ENCODE results near the gene CPN2. TPM values are rescaled to one million over a fixed set of nuclear protein-coding genes. Genes with fewer than 3 reads are reported as not detected.

Gene CPN2
- total RNA-seq, 1 experiment from 2014 or later: 0.09 TPM

- TF ChIP-seq, protein P1, sequence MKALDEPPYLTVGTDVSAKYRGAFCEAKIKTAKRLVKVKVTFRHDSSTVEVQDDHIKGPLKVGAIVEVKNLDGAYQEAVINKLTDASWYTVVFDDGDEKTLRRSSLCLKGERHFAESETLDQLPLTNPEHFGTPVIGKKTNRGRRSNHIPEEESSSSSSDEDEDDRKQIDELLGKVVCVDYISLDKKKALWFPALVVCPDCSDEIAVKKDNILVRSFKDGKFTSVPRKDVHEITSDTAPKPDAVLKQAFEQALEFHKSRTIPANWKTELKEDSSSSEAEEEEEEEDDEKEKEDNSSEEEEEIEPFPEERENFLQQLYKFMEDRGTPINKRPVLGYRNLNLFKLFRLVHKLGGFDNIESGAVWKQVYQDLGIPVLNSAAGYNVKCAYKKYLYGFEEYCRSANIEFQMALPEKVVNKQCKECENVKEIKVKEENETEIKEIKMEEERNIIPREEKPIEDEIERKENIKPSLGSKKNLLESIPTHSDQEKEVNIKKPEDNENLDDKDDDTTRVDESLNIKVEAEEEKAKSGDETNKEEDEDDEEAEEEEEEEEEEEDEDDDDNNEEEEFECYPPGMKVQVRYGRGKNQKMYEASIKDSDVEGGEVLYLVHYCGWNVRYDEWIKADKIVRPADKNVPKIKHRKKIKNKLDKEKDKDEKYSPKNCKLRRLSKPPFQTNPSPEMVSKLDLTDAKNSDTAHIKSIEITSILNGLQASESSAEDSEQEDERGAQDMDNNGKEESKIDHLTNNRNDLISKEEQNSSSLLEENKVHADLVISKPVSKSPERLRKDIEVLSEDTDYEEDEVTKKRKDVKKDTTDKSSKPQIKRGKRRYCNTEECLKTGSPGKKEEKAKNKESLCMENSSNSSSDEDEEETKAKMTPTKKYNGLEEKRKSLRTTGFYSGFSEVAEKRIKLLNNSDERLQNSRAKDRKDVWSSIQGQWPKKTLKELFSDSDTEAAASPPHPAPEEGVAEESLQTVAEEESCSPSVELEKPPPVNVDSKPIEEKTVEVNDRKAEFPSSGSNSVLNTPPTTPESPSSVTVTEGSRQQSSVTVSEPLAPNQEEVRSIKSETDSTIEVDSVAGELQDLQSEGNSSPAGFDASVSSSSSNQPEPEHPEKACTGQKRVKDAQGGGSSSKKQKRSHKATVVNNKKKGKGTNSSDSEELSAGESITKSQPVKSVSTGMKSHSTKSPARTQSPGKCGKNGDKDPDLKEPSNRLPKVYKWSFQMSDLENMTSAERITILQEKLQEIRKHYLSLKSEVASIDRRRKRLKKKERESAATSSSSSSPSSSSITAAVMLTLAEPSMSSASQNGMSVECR (CRISPR knock-in tag; IDR thresholded peaks at IDR 0.05; ENCODE audit: borderline replicate concordance): no peak
- TF ChIP-seq AR (CRISPR knock-in tag; IDR thresholded peaks at IDR 0.05): no peak
These were observed 24.2 kb downstream of the CPN2 start (continued) for GRCh38 chr3:194326968-194327217.

GRCh38 chr3:194326192-194326967, 24.7 kb downstream of the CPN2 start:
- TF ChIP-seq PRRX2 (CRISPR knock-in tag; IDR thresholded peaks at IDR 0.05) (no peak), NFE2L1 (CRISPR knock-in tag; IDR thresholded peaks at IDR 0.05) (peak; percentile 42), TCF7 (CRISPR knock-in tag; IDR thresholded peaks at IDR 0.05; ENCODE audit: low read depth) (0 out of 2 replicates have a peak, but pooled peaks have one; percentile 48), ZNF416 (CRISPR knock-in tag; IDR thresholded peaks at IDR 0.05) (no peak), ZNF671 (CRISPR knock-in tag; IDR thresholded peaks at IDR 0.05) (peak; percentile 8; the same call in 1 of the 2 replicates), NR2C2 (CRISPR knock-in tag; IDR thresholded peaks at IDR 0.05) (no peak)
- no peak overlapping the region for H3K27ac Mint-ChIP-seq
- H3K36me3 Mint-ChIP-seq: no peaks in the 10 kb centered on the region; the same call in 1 of the 2 replicates
- POLR2A ChIA-PET: no interaction called here
- no peak for DNase-seq (ENCODE audit: low spot score)
- peaks cover 8% of the 10 kb centered on the region; the same call in 1 of the 2 replicates for H3K9me3 Mint-ChIP-seq
- CTCF ChIA-PET: interaction anchor here (1.2 kb wide), 1 partner anchor 10 kb away, joined by 7 read pairs; no protein-coding TSS in a partner anchor
- ATAC-seq: no peak
- H3K4me1 Mint-ChIP-seq: peaks cover 16% of the 10 kb centered on the region
- no peak overlapping the region for H3K4me3 Mint-ChIP-seq
- H3K27me3 Mint-ChIP-seq (ENCODE audit: low read depth): peaks cover 5% of the 10 kb centered on the region

DNA sequence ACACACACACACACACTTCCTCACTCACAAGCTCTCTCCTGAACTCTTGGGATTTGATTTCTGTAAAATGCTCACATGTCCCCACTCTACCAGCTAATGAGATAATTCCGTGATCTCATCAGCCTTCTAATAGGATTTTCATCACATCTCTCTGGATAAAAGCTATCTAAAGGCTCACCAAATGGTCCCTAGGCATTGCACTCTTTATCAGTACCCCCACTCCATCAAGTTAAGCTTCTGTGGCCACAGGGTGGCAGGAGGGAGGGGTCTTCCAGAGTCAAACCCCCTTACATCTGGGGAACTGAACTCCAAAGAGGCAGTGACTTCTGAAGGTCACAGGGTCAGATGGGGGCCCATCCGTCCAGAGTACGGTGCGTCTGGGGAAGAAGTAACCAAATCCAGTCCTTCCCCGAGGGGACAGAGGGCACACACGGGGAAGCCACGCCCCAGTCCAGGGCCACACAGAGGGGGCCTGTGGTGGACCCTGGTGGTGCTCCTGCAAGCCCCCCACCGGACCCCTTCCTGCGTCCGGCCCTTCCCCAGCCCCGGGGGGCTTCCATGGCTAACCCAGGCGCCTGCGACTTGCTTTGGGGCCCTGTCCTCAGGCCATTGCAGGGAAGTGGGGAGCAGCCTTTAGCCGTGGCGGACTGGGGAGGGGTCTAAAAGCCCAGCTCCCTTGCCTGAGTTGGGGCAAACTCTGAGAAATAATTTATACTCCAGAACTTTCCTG, 25.5 kb downstream of the CPN2 start:
- CTCF ChIA-PET: interaction anchor here (1.2 kb wide), 1 partner anchor 10 kb away, joined by 7 read pairs; no protein-coding TSS in a partner anchor
- TF ChIP-seq EMX1 (CRISPR knock-in tag; IDR thresholded peaks at IDR 0.05) (no peak), ZBTB21 (CRISPR knock-in tag; IDR thresholded peaks at IDR 0.05; ENCODE audit: borderline replicate concordance) (no peak), MLX (CRISPR knock-in tag; IDR thresholded peaks at IDR 0.05) (no peak), OVOL2 (CRISPR knock-in tag; IDR thresholded peaks at IDR 0.05; ENCODE audit: borderline replicate concordance) (no peak), SMAD4 (CRISPR knock-in tag; IDR thresholded peaks at IDR 0.05) (no peak), FOXJ3 (CRISPR knock-in tag; IDR thresholded peaks at IDR 0.05; ENCODE audit: borderline replicate concordance) (no peak), GABPB1 (CRISPR knock-in tag; IDR thresholded peaks at IDR 0.05) (no peak), FOXP1 (CRISPR knock-in tag; IDR thresholded peaks at IDR 0.05; ENCODE audit: borderline replicate concordance) (no peak), TEAD1 (CRISPR knock-in tag; IDR thresholded peaks at IDR 0.05) (no peak), NFYB (CRISPR knock-in tag; conservative IDR thresholded peaks at IDR 0.05; ENCODE audit: low read depth) (no peak), CTCF (IDR thresholded peaks at IDR 0.05) (no peak), E2F1 (CRISPR knock-in tag; IDR thresholded peaks at IDR 0.05) (no peak)

More for the DNA sequence above, 25.5 kb downstream of the CPN2 start:
- H3K4me1 Mint-ChIP-seq: peaks cover 13% of the 10 kb centered on the region
- no peak overlapping the region for H3K4me3 Mint-ChIP-seq
- no peak overlapping the region for H3K27ac Mint-ChIP-seq
- peaks cover 4% of the 10 kb centered on the region for H3K36me3 Mint-ChIP-seq
- DNase-seq (ENCODE audit: low spot score) (no peak), ATAC-seq (no peak)
- H3K27me3 Mint-ChIP-seq (ENCODE audit: low read depth): peaks cover 4% of the 10 kb centered on the region
- POLR2A ChIA-PET: no interaction called here
- peaks cover 8% of the 10 kb centered on the region for H3K9me3 Mint-ChIP-seq

Measured in WTC11 (cell line).